ENCODE measurements around the gene NFIB. TPM values are rescaled to one million over a fixed set of nuclear protein-coding genes. Genes with fewer than 3 reads are reported as not detected.

The NFIB gene
- total and polyA plus RNA-seq, 2 donors (not counting 1 experiment from before 2014, with no cell fraction given) = 29.3 to 36.3 TPM

DNA sequence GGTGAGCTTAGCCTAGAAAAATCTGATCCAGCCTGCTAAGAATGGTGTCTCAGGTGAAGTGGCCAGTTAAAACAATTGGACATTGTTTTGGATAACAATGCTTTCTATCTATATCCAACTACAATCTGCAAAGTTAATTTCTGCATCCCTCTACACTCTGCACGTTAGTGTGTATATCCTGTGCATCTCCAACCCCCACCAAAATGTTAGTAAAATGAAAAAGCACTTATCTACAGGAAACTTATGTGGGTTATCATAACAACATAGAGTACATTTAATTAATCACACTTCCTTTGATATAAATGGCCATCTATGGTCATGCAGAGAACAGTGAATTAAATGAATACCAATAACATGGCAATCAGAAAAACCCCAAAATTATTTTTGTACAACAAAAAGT is 158.7 kb downstream of the NFIB start:
- Histone ChIP-seq H4K20me1 (ENCODE audit: control insufficient read depth, extremely low read depth, insufficient read depth, low read length) (no peaks in the 10 kb centered on the region), H3K27ac (ENCODE audit: insufficient read depth, low read length) (no peak overlapping the region), H3K4me3 (replicated peaks in 1 of 4; ENCODE audit: control extremely low read depth in 1 of 4, insufficient read depth in 1 of 4, low read depth in 3 of 4, low read length in 4 of 4) (no peak overlapping the region), H3K9ac (ENCODE audit: insufficient read depth, low read length) (no peak overlapping the region), H3K4me1 (ENCODE audit: control insufficient read depth, extremely low read depth, insufficient read depth, low read length) (peaks cover 2% of the 10 kb centered on the region), H3K36me3 (ENCODE audit: control insufficient read depth, insufficient read depth, low read length) (no peaks in the 10 kb centered on the region), H3K27me3 (ENCODE audit: control insufficient read depth, insufficient read depth, low read length) (no peaks in the 10 kb centered on the region), H3K4me2 (ENCODE audit: extremely low read depth, insufficient read depth, low read length) (no peak overlapping the region), H2AFZ (ENCODE audit: low read length) (no peak overlapping the region), H3K79me2 (ENCODE audit: control insufficient read depth, insufficient read depth, low read length) (no peaks in the 10 kb centered on the region), H3K9me3 (ENCODE audit: control insufficient read depth, insufficient read depth, low read depth, low read length) (no peaks in the 10 kb centered on the region)
- no peak for TF ChIP-seq EZH2 (IDR thresholded peaks at IDR 0.05; ENCODE audit: low read length, missing control alignments)
- TF ChIP-seq, protein P1, sequence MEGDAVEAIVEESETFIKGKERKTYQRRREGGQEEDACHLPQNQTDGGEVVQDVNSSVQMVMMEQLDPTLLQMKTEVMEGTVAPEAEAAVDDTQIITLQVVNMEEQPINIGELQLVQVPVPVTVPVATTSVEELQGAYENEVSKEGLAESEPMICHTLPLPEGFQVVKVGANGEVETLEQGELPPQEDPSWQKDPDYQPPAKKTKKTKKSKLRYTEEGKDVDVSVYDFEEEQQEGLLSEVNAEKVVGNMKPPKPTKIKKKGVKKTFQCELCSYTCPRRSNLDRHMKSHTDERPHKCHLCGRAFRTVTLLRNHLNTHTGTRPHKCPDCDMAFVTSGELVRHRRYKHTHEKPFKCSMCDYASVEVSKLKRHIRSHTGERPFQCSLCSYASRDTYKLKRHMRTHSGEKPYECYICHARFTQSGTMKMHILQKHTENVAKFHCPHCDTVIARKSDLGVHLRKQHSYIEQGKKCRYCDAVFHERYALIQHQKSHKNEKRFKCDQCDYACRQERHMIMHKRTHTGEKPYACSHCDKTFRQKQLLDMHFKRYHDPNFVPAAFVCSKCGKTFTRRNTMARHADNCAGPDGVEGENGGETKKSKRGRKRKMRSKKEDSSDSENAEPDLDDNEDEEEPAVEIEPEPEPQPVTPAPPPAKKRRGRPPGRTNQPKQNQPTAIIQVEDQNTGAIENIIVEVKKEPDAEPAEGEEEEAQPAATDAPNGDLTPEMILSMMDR (conservative IDR thresholded peaks at IDR 0.05 in 1 of 2, IDR thresholded peaks at IDR 0.05 in 1 of 2; ENCODE audit: low read depth in 1 of 2, low read length in 2 of 2) = no peak
- DNase-seq (ENCODE audit: low read depth in 2 of 2) = no peak

DNA sequence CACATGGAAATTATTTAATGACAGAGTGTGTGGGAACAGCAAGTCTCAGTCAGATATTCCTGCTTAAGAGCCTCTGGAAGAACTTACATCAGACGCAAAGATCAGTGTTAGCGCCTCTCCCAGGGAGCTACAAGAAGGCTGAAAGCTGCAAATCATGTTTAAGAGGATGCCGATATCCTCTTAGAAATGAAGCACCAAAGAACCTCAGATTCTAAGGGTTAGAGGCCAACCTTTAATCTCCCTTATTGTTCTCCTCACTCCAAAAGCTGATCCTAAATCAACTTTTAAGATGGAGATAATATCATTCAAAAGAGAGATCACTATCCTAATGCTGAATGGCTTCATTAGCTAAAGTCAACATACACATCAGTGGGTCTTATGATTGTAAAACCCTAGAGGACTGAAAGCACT is 160.6 kb downstream of the NFIB start:
- no peak for TF ChIP-seq EZH2 (IDR thresholded peaks at IDR 0.05; ENCODE audit: low read length, missing control alignments)
- TF ChIP-seq, protein P1 (conservative IDR thresholded peaks at IDR 0.05 in 1 of 2, IDR thresholded peaks at IDR 0.05 in 1 of 2; ENCODE audit: low read depth in 1 of 2, low read length in 2 of 2) = no peak
- no peaks in the 10 kb centered on the region for H3K4me1 ChIP-seq (ENCODE audit: control insufficient read depth, extremely low read depth, insufficient read depth, low read length)
- no peak overlapping the region for H3K27ac ChIP-seq (ENCODE audit: insufficient read depth, low read length)
- DNase-seq (ENCODE audit: low read depth in 2 of 2) = peak in 1 of 2 donors; percentile 15
- H3K27me3 ChIP-seq (ENCODE audit: control insufficient read depth, insufficient read depth, low read length) = no peaks in the 10 kb centered on the region
- no peaks in the 10 kb centered on the region for H3K9me3 ChIP-seq (ENCODE audit: control insufficient read depth, insufficient read depth, low read depth, low read length)
- no peak overlapping the region for H3K9ac ChIP-seq (ENCODE audit: insufficient read depth, low read length)
- H4K20me1 ChIP-seq (ENCODE audit: control insufficient read depth, extremely low read depth, insufficient read depth, low read length) = no peaks in the 10 kb centered on the region
- no peak overlapping the region for H3K4me3 ChIP-seq (replicated peaks in 1 of 4; ENCODE audit: control extremely low read depth in 1 of 4, insufficient read depth in 1 of 4, low read depth in 3 of 4, low read length in 4 of 4)
- no peak overlapping the region for H3K4me2 ChIP-seq (ENCODE audit: extremely low read depth, insufficient read depth, low read length)
- no peak overlapping the region for H2AFZ ChIP-seq (ENCODE audit: low read length)
- no peaks in the 10 kb centered on the region for H3K79me2 ChIP-seq (ENCODE audit: control insufficient read depth, insufficient read depth, low read length)
- no peaks in the 10 kb centered on the region for H3K36me3 ChIP-seq (ENCODE audit: control insufficient read depth, insufficient read depth, low read length)

DNA sequence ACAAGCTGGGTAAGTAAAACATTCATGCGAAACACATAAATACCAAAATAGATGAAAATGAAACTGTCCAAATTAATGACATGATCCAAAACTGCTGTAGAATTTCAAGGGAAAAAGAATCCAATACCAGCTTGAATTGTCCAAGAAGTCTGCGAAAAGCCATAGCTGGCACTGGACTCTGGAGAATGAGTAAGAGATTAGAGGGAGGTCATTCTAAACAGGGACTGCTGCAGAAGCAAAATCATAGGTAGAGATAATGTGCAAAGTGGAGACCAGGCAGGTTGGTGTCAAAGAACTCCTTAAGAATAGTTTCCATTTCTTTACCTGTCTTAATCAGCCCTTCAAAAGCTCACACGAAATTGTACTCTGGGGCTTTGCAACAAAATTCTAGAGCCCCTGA is 162.5 kb downstream of the NFIB start:
- H3K79me2 ChIP-seq (ENCODE audit: control insufficient read depth, insufficient read depth, low read length) = no peaks in the 10 kb centered on the region
- TF ChIP-seq, protein P1 (conservative IDR thresholded peaks at IDR 0.05 in 1 of 2, IDR thresholded peaks at IDR 0.05 in 1 of 2; ENCODE audit: low read depth in 1 of 2, low read length in 2 of 2) = no peak

More for the DNA sequence above, 162.5 kb downstream of the NFIB start:
- Histone ChIP-seq H3K27ac (ENCODE audit: insufficient read depth, low read length) (no peak overlapping the region), H3K4me1 (ENCODE audit: control insufficient read depth, extremely low read depth, insufficient read depth, low read length) (no peaks in the 10 kb centered on the region), H3K27me3 (ENCODE audit: control insufficient read depth, insufficient read depth, low read length) (no peaks in the 10 kb centered on the region), H3K4me3 (replicated peaks in 1 of 4; ENCODE audit: control extremely low read depth in 1 of 4, insufficient read depth in 1 of 4, low read depth in 3 of 4, low read length in 4 of 4) (no peak overlapping the region), H2AFZ (ENCODE audit: low read length) (no peak overlapping the region), H3K4me2 (ENCODE audit: extremely low read depth, insufficient read depth, low read length) (no peak overlapping the region), H3K9ac (ENCODE audit: insufficient read depth, low read length) (no peak overlapping the region), H3K36me3 (ENCODE audit: control insufficient read depth, insufficient read depth, low read length) (no peaks in the 10 kb centered on the region), H4K20me1 (ENCODE audit: control insufficient read depth, extremely low read depth, insufficient read depth, low read length) (no peaks in the 10 kb centered on the region), H3K9me3 (ENCODE audit: control insufficient read depth, insufficient read depth, low read depth, low read length) (no peaks in the 10 kb centered on the region)
- no peak for DNase-seq (ENCODE audit: low read depth in 2 of 2)
